Body of pancreas (tissue), 4 donors: ENCODE results near the gene KRTAP17-1.

Experiments used
- POLR2A ChIP-seq, 3 donors: fragments of 450-650 bp; IDR thresholded peaks; one replicate each; pipeline ENCODE4 v1.6.1; 2016; ENCODE audit warnings: antibody characterized with exemption in 3 of 3, mild to moderate bottlenecking in 2 of 3
- TF ChIP-seq, protein P1 (sequence below), 7 experiments: fragments of 450-650 bp in 4 of 7; fragments of 200-600 bp in 3 of 7; sonication (generic) in 3 of 7; IDR thresholded peaks; one replicate each; pipeline ENCODE4 v1.5.1; 2016 to 2019; ENCODE audit warnings: antibody characterized with exemption in 7 of 7

GRCh38 chr17:41307647-41308046 lies 7.9 kb downstream of the KRTAP17-1 start:
- TF ChIP-seq, protein P1, sequence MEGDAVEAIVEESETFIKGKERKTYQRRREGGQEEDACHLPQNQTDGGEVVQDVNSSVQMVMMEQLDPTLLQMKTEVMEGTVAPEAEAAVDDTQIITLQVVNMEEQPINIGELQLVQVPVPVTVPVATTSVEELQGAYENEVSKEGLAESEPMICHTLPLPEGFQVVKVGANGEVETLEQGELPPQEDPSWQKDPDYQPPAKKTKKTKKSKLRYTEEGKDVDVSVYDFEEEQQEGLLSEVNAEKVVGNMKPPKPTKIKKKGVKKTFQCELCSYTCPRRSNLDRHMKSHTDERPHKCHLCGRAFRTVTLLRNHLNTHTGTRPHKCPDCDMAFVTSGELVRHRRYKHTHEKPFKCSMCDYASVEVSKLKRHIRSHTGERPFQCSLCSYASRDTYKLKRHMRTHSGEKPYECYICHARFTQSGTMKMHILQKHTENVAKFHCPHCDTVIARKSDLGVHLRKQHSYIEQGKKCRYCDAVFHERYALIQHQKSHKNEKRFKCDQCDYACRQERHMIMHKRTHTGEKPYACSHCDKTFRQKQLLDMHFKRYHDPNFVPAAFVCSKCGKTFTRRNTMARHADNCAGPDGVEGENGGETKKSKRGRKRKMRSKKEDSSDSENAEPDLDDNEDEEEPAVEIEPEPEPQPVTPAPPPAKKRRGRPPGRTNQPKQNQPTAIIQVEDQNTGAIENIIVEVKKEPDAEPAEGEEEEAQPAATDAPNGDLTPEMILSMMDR (IDR thresholded peaks at IDR 0.05): no peak
- no peak for TF ChIP-seq POLR2A (IDR thresholded peaks at IDR 0.05)
